Brain pericyte (primary cell): ENCODE results near the gene ANAPC16.
"Not testable (repeated sequence)": the region's sequence is repeated elsewhere in the genome, so short reads cannot be mapped to it uniquely, and the experiment has no call there.

Source experiments
- DNase-seq: peaks from one replicate; pipeline ENCODE4 v3.0.0-alpha.2; 2012; ENCODE audit warnings: low read depth, low spot score

ANAPC16 gene

GRCh38 chr10:72263613-72264241 is 47.9 kb downstream of the ANAPC16 start:
- DNase-seq, result no peak

DNA sequence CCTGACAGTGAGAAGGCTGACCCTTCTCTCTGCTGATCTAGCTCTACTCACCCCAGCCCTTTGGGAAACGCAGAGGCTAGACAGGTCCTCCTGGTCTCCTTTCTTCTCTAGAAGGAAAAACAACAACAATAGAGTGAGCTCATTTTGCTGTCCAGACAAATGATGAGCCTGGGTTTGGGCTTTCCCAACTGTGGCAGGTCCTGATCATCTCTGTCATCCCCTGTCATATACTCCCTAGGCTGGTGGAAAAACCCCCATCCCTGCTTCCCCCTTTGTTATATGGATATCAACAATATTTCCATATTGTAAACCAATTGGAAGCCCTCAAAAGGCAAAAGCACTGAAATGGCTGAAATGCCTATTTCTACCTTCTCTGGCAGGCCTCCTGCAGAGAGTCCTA is 48.7 kb downstream of the ANAPC16 start:
- DNase-seq, result no peak

- DNase-seq, result no peak
Observed at GRCh38 chr10:72265508-72265907, 49.7 kb downstream of the ANAPC16 start.

DNA sequence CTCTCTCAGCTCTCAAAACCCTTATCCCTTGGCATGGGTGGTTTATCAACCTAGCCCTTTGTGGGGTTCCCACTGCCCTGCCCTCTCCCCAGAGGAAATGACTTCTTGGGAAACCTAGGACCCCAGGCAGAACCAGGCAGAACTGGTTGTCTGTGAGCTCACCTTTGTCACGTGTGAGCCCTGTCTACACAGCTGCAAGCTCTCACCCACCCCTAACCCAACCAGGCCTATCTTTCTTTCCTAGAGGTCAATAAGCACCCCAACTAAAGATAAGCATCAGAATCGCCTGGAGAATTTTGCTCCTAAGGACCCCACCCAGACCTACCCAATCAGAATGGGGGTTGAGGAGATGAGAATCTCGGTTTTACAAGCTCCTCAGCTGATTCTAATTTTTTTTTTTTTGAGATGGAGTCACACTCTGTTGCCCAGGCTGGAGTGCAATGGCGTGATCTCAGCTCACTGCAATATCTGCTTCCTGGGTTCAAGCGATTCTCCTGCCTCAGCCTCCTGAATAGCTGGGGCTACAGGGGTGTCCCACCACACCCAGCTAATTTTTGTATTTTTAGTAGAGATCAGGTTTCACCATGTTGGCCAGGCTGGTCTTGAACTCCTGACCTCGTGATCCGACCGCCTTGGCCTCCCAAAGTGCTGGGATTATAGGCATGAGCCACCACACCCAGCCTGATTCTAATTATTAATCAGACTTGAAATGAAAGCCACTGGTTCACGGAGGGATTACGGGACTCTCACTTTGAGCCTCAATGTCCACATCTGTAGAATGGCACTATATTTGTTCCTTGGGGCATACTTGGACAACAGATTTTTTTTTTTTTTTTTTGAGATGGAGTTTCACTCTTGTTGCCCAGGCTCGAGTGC is 50.4 kb downstream of the ANAPC16 start:
- no peak for DNase-seq

DNA sequence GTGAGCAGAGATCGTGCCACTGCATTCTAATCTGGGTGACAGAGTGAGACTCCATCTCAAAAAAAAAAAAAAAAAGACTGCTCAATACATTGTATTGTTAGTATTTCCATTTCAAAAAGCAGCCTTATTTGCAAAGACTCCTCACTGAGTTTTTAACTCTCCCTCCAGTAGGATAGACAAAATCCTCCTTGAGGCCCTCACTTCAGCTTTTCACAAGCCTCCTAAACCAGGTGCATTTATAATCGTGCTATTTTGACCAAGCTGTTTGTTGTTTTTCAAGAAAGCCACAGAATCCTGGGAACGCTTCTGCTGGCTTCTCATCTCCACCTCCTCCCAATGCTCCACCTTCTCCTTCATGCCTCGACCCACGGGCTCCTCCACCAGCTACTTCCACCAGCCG is 51.6 kb downstream of the ANAPC16 start:
- no peak for DNase-seq

DNA sequence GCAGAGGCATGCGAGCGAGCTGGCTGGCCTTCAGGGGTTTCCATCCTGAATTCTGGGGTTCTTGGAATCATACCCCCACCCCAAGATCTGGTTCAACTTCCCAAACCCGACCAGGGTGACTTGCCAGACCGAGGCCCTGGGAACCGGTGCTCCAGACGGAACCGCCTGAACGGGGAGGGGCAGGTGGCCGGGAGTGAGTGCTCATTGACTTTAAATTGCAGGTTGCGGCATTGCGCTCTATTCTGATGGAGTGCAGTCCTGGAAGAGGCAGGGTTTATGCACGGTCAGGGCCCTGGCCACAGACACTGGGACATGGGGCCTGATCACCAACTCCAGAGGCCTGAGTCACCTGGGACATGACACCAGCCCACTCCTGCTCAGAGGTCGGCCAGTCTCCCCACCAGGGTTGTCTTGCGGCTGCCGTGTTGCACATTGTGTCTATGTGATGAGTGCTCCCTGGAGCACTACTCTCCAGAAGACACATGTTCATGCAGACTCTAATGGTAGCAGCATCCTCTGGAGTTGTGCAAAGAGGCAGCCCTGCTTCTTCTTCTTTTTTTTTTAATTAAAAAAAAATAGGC is 52.1 kb downstream of the ANAPC16 start:
- no peak for DNase-seq

DNA sequence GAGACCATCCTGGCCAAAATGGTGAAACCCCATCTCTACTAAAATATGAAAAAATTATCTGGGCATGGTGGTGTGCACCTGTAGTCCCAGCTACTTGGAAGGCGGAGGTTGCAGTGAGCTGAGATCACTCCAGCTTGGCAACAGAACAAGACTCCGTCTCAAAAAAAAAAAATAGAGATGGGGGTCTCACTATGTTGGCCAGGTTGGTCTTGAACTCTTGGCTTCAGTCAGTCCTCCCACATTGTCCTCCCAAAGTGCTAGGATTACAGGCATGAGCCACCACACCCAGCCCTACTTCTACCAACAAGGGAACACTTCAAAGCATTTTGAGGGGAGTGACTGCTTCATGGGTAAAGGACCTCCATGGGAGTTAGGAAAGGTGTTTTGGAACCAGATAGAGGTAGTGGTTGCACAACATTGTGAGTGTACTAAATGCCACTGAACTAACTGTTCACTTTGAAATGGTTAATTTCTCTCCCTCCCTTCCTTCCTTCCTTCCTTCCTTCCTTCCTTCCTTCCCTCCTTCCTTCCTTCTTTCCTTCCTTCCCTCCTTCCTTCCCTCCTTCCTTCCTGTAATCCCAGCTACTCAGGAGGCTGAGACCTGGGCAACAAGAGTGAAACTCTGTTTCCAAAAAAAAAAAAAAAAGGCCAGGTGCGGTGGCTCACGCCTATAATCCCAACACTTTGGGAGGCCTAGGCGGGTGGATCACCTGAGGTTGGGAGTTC is 52.8 kb downstream of the ANAPC16 start:
- DNase-seq, result not testable (repeated sequence)

GRCh38 chr10:72270607-72271281 is 54.9 kb downstream of the ANAPC16 start:
- DNase-seq, result no peak

DNA sequence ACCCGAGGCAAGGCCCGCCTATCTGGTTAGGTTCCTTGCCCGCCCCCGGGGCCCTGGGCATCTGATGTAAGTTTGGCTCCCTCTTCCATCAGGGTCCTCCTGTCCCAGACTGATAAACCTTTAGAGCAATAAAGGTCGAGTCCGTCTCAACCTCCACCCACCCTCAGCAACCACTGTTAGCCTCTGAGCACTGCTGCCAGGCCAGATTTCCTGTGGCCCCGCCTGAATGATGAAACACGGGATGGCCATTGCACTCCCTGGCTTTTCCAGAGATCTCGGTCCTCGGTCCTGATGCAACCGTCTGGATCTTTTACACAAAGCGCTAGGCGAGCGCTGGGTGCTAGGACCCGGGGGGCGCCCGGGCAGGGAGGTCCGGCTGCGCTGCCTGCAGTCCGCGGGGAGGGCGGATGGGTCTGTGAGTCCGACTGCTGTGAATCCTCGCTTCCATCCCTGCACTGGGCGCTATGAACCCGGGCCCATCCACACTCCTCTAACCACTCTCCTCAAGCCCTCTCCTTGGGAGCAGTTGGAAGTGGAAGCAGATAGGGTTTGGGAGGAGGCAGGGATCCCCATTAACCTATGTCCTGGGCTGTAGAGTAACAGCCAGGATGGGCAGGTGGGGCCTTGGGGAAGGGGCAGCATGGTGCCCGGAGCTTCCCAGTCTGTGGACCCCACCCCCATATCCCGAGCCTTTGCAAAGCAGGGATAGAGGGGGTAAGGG is 57.0 kb downstream of the ANAPC16 start:
- DNase-seq, result peak; percentile 83

DNA sequence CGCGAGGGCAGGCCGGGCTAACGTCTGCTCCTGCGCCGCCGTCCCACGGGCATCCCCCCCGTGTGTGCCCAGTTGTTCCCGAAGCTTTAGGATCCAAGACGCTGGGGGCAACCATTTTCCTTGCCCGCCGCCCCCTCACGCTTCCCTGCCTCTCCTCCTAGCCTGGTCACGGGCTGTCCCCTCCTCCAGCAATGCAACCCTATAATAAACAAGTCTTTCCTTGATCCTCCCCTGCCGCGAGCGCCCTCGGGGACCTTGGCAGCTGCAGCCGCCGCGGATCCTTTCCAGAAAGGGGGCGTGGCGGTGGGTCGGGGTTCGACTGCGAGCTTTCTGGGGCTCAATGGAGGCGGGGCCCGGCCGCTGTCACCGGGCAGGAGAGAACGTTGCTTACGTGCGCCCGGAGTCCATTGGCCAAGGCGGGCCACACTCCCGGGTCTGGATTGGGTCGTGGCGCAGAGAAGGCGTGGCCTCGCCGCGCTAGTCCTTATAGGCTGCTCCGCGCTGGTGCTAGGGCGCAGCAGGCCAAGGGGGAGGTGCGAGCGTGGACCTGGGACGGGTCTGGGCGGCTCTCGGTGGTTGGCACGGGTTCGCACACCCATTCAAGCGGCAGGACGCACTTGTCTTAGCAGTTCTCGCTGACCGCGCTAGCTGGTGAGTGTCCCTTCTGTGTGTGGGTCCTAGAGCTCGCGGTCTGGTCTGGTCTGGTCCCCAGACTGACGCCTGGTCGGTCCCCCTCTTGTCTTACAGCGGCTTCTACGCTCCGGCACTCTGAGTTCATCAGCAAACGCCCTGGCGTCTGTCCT is 57.8 kb downstream of the ANAPC16 start, which contains the start of gene DDIT4:
Gene DDIT4 (plus strand): TSS at position 515 of the 803 bp plus-strand sequence. CDS start 293 bp downstream, outside the sequence.
- peak; percentile 99 for DNase-seq

GRCh38 chr10:72274213-72274729 is 58.5 kb downstream of the ANAPC16 start:
- DNase-seq, result no peak

DNA sequence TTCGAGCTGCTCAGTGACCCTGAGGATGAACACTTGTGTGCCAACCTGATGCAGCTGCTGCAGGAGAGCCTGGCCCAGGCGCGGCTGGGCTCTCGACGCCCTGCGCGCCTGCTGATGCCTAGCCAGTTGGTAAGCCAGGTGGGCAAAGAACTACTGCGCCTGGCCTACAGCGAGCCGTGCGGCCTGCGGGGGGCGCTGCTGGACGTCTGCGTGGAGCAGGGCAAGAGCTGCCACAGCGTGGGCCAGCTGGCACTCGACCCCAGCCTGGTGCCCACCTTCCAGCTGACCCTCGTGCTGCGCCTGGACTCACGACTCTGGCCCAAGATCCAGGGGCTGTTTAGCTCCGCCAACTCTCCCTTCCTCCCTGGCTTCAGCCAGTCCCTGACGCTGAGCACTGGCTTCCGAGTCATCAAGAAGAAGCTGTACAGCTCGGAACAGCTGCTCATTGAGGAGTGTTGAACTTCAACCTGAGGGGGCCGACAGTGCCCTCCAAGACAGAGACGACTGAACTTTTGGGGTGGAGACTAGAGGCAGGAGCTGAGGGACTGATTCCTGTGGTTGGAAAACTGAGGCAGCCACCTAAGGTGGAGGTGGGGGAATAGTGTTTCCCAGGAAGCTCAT is 59.0 kb downstream of the ANAPC16 start:
- no peak for DNase-seq

GRCh38 chr10:72275351-72276012 is 59.7 kb downstream of the ANAPC16 start:
- no peak for DNase-seq

- no peak for DNase-seq
Observed at GRCh38 chr10:72276013-72276387, 60.2 kb downstream of the ANAPC16 start.

GRCh38 chr10:72276421-72277339 is 60.9 kb downstream of the ANAPC16 start:
- DNase-seq, result no peak

DNA sequence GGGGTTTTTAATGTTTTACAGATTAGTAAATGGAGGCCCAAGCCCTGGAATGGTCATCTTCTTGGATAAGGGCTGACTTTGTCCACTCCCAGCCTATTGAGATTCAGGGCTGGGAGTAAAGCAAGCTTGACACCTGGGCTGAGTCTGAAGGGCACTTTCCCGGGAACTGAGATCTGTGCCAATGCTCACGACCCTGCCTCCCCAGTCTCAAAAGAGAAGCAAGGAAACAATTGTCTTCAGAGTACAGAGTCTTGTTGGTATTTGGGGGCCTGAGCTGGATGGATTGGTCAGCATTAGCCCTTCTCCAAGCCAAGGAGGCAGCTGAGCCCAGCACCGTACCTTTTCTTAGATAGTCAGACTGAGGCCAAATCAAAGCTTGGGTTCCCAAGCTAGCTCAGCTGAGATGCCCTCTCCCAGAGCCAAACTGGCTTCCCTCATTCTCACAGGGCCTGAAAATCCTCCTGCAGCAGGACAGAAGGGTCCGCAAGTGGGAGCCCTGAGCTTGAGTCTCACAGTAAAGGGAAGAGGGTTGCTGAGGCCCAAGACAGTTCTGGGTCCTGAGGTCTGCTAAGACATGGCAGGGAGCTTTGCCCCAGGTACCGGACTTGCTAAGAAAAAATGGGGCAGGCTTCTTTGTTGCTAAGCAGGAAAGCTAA is 61.7 kb downstream of the ANAPC16 start:
- no peak for DNase-seq
